Body of pancreas (tissue), 4 donors: Measurements from ENCODE around the gene MEIS2.

Source experiments
- POLR2A ChIP-seq, 3 donors: fragments of 450-650 bp; IDR thresholded peaks; one replicate each; pipeline ENCODE4 v1.6.1; 2016; ENCODE audit warnings: antibody characterized with exemption in 3 of 3, mild to moderate bottlenecking in 2 of 3
- TF ChIP-seq, protein P1 (sequence below), 7 experiments: fragments of 450-650 bp in 4 of 7; fragments of 200-600 bp in 3 of 7; sonication (generic) in 3 of 7; IDR thresholded peaks; one replicate each; pipeline ENCODE4 v1.5.1; 2016 to 2019; ENCODE audit warnings: antibody characterized with exemption in 7 of 7

DNA sequence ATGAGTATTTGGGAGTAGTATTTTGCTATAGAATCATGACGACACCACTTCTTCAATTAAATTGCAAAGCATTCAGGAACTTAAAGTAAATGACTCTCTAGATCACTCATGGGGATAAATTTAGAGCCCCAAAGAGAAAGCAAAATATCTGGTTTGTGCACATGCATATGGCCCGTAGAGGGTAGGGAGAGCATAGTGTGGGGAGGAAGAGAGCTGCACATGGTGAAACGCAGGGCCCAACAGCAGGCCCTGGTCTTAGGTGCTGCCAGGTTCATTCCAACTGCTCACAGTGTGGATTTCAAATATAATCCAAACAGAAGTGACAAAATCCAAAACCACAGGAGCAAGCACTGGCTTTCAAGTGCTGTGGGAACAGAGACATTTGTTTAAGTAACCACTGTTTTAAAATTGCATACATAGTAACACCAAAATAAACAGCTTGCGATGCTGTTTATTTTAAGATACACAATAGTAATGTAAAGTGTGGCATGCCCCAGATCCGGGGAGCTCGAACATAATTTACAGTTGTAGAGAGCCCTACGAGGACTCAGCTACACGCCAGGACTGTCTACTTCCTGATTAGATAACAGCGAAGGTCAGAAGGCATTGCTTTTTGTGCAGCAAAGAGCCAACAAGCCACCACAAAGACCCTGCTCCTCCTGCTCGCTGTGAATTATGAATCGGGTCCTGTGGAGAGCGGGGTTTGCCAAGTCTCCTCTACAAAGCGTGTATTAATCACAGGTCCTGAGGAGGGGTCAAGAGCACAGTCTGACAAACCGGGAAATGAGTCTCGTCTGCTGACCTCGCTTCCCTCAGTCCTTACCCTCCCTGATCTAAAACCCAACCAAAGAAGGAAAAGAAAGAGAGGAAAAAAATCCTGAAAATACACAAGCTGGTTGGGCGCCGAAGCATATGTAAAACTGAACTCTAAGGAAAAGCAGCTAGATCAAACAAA is 80.6 kb downstream of the MEIS2 start:
- no peak for TF ChIP-seq POLR2A (IDR thresholded peaks at IDR 0.05)
- TF ChIP-seq, protein P1, sequence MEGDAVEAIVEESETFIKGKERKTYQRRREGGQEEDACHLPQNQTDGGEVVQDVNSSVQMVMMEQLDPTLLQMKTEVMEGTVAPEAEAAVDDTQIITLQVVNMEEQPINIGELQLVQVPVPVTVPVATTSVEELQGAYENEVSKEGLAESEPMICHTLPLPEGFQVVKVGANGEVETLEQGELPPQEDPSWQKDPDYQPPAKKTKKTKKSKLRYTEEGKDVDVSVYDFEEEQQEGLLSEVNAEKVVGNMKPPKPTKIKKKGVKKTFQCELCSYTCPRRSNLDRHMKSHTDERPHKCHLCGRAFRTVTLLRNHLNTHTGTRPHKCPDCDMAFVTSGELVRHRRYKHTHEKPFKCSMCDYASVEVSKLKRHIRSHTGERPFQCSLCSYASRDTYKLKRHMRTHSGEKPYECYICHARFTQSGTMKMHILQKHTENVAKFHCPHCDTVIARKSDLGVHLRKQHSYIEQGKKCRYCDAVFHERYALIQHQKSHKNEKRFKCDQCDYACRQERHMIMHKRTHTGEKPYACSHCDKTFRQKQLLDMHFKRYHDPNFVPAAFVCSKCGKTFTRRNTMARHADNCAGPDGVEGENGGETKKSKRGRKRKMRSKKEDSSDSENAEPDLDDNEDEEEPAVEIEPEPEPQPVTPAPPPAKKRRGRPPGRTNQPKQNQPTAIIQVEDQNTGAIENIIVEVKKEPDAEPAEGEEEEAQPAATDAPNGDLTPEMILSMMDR (IDR thresholded peaks at IDR 0.05) = no peak
